Measurements from ENCODE around the gene TRABD2B. TPM values are rescaled to one million over a fixed set of nuclear protein-coding genes. Genes with fewer than 3 reads are reported as not detected.

TRABD2B gene
- total RNA-seq, 2 experiments from 2014 or later, result not detected

DNA sequence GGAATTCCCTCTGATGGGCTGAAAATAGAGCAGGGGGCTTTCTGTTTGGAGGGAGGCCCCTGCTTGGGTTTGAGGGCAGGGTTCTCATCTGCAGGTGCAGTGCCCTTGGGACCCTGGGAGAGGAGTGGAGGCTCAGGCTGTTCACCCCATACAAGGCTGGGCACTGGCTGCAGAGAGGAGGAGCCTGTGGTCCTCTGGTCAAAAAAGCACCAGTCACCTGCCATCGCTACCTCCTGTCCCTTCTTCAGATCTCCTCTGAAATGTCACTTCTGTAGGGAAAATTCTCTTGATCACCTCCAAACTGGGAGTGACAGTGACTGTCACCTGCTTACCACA lies 108.9 kb downstream of the TRABD2B start:
- ChIA-PET CTCF (no interaction called here), POLR2A (no interaction called here)

DNA sequence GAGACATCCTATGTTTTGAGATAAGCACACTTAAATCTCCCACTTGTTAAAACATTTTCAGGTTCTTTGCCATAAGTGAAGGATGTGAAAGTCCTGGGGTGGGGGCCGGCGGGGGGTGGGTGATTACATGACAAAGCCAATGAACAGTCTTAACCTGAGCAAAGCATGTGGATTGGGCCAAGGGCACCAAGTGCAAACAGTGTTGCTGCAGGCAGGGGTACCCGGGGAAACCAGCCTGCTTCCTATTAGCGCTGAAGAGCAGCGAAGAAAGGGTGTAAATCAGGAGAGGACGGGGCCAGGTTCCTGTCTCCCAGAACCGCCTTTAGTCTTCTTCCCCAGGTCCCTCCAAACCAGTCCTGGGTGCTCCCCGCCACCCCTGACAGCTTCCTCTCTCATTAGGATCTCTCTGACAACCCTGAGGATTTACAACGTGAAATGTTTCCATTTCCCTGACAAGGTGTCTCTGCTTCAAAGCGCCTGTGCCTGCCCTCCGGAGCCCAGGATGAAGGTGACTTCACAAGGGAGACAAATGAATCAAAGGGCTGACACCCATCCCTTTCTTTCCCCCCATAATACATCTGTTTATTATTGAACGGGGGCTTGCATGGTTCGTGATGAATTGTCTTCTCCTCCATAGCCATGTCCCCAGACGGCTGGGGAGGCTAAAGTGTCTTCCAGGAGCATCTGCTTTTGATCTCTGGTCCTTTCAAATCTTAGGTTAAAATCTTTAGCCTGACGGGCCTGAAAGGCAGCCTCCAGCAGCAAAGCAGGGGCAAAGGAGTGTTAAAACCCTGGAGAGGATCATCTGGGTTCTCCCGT lies 109.5 kb downstream of the TRABD2B start:
- POLR2A ChIA-PET, result no interaction called here

GRCh38 chr1:47887060-47887459 lies 110.1 kb downstream of the TRABD2B start:
- POLR2A ChIA-PET, result no interaction called here
- CTCF ChIA-PET, result no interaction called here

More for the DNA sequence above, 109.5 kb downstream of the TRABD2B start:
- CTCF ChIA-PET, result no interaction called here

GRCh38 chr1:47886141-47886540 lies 111.0 kb downstream of the TRABD2B start:
- CTCF ChIA-PET, result no interaction called here
- POLR2A ChIA-PET, result no interaction called here

- ChIA-PET CTCF (no interaction called here), POLR2A (no interaction called here)
Measured at GRCh38 chr1:47885062-47885830, 111.9 kb downstream of the TRABD2B start.

- CTCF ChIA-PET, result no interaction called here
- POLR2A ChIA-PET, result no interaction called here
Measured at GRCh38 chr1:47883963-47884362, 113.2 kb downstream of the TRABD2B start.

- ChIA-PET CTCF (no interaction called here), POLR2A (no interaction called here)
Measured at GRCh38 chr1:47881505-47882442, 115.4 kb downstream of the TRABD2B start.

GRCh38 chr1:47876587-47876963 lies 120.6 kb downstream of the TRABD2B start:
- ChIA-PET CTCF (no interaction called here), POLR2A (no interaction called here)

DNA sequence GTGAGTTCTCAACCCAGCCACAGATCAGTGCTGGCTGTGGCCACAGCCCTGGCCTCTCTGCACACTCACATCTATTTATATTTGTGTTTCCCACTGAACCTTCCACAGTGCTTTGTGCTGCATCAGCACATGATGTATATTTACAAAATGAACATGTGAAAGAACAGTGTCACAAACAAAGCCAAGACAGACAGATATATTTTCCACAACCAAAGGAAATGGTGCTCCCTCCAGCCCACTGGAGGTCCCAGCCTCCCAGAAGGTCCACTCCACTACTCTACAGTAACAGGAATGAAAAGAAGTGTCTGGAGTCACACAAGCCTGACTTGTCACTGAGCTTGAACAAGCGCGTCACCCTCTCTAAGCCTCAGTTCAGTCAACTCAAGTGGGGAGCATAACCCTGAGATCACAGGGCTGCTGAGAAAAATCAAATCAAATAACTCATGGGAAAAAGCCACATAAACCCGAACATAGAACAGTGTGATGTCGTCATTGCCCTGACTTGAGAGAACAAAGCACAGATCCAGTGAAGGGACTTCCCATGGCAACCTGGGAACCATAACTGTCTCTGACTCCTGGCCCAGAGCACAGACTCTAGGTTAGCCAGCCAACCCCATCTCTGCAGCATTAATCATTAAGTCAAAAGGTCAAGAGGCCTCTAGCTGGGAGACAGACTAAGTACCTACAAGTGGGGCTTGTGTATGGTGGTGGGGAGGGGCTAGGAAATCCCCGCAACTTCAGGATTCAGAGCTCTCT lies 121.2 kb downstream of the TRABD2B start:
- ChIA-PET CTCF (no interaction called here), POLR2A (no interaction called here)

DNA sequence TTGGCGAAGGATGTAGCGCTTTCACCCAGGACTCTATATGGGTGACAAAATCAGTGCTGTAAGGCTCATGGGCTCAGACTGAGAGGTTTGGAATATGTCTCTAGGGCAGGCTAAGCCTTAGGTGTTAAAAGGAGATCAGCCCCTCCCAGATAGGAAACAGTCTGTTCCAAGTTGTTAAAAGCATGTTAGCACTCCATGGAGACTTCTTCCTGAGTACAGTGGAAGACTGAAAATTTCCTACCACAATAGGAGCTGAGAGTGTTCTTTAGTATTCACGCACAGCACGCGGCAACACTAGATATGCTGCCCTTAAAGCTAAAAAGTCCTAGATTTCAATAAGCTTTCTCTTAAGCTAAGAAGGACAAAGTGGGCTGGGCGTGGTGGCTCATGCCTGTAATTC lies 122.1 kb downstream of the TRABD2B start:
- CTCF ChIA-PET, result no interaction called here
- POLR2A ChIA-PET, result no interaction called here

GRCh38 chr1:47873337-47873736 lies 123.8 kb downstream of the TRABD2B start:
- ChIA-PET POLR2A (no interaction called here), CTCF (no interaction called here)

DNA sequence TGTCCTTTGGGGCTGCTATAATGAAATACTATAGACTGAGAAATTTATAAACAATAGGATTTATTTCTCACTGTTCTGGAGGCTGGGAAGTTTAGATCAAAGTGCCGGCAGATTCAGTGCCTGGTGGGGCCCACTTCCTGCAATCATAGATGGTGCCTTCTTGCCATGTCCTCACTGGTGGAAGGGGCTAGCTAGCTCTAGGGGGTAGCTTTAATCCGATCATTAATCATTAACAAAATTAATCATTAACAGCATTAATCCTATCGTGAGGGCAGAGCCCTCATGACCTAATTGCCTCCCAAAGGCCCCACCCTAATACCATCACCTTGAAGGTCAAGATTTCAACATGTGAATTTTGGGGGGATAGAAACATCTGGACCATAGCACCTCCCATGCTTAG lies 124.3 kb downstream of the TRABD2B start:
- ChIA-PET CTCF (no interaction called here), POLR2A (no interaction called here)

DNA sequence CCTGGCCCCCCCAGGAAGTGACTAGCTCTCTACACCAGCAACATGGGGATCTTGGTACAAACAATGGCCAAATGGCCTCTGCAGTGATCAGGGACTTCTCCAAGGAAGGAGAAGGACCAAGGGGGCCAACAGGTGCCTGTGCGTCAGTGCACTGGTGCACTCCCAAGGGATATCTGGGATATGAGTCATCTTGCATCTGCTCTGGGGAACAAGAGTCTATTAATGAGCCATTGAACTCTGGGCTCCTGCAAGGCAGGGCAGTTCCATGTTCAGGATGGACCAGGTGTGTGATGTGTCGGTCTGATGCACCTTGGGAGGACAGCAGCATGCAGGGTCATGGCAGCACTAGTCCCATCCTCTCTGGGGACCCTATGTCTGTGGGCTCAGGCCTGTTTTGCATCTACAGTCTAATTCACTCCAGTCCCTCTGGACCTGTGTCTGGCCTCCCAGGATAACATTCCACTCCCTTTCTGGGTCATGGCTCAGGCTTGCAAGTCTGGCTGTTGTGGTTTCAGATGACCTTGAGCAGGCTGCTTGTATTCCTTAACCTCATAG lies 125.3 kb downstream of the TRABD2B start:
- POLR2A ChIA-PET, result no interaction called here
- CTCF ChIA-PET, result no interaction called here

GRCh38 chr1:47870946-47871676 lies 126.1 kb downstream of the TRABD2B start:
- ChIA-PET POLR2A (no interaction called here), CTCF (no interaction called here)

- ChIA-PET POLR2A (no interaction called here), CTCF (no interaction called here)
Measured at GRCh38 chr1:47870480-47870879, 126.7 kb downstream of the TRABD2B start.

GRCh38 chr1:47868348-47868676 lies 128.9 kb downstream of the TRABD2B start:
- CTCF ChIA-PET, result no interaction called here

GRCh38 chr1:47867438-47868347 lies 129.5 kb downstream of the TRABD2B start:
- POLR2A ChIA-PET, result no interaction called here

More at GRCh38 chr1:47868348-47868676, 128.9 kb downstream of the TRABD2B start:
- POLR2A ChIA-PET, result no interaction called here

More at GRCh38 chr1:47867438-47868347, 129.5 kb downstream of the TRABD2B start:
- CTCF ChIA-PET, result no interaction called here

Measured in activated CD8-positive, alpha-beta memory T cell treated with anti-CD3 and anti-CD28 coated beads for 36 hours (primary cell).